Panc1 (cell line): ENCODE data around the gene PTPRO. TPM values are rescaled to one million over a fixed set of nuclear protein-coding genes. Genes with fewer than 3 reads are reported as not detected.

Source experiments
- ATAC-seq: fragments of 200-7000 bp; cut with Tn5 transposase; 2 replicates; pipeline ENCODE4 v1.9.1; 2020; ENCODE audit warnings: mild to moderate bottlenecking, moderate library complexity
- BruUV-seq: library from RNA; stranded (reverse); fragments of 400-500 nt; replicated peaks from 2 replicates; lab custom pipeline; 2021; lab: Mats Ljungman, UMichigan
- CTCF ChIA-PET: fragments of 300-600 bp; sonication (Branson Sonifier 250); formaldehyde crosslinking; loops from one replicate; lab custom pipeline; 2022; ENCODE audit warnings: antibody characterized with exemption; lab: Charles Lee
- POLR2A ChIA-PET: fragments of 300-600 bp; sonication (Branson Sonifier 250); formaldehyde crosslinking; loops from one replicate; lab custom pipeline; 2022; ENCODE audit warnings: antibody characterized with exemption; lab: Charles Lee
- DNase-seq: peaks from one replicate; pipeline ENCODE4 v3.0.0-alpha.2; 2010; ENCODE audit warnings: low read depth, low spot score
- H3K27ac ChIP-seq: 2 replicates; pipeline ENCODE4 v1.5.1; 2011; ENCODE audit warnings: mild to moderate bottlenecking, low read length, inconsistent platforms
- H3K27me3 ChIP-seq: fragments of 200-500 bp; sonication (Bioruptor generic); 2 replicates; pipeline ENCODE4 v1.6.0; 2014; ENCODE audit warnings: low read length, inconsistent platforms; ENCODE audit not compliant: control insufficient read depth, insufficient read depth
- H3K36me3 ChIP-seq: fragments of 200-500 bp; sonication (Bioruptor generic); 2 replicates; pipeline ENCODE4 v1.5.1; 2014; ENCODE audit warnings: inconsistent platforms, mild to moderate bottlenecking, low read length, moderate library complexity; ENCODE audit not compliant: control insufficient read depth, insufficient read depth
- H3K4me1 ChIP-seq: 2 replicates; pipeline ENCODE4 v1.5.1; 2011; ENCODE audit warnings: inconsistent platforms, mild to moderate bottlenecking, low read length, moderate library complexity; ENCODE audit not compliant: control insufficient read depth, insufficient read depth
- H3K4me3 ChIP-seq, 2 experiments: 2 replicates each; pipeline ENCODE4 v1.5.1; 2011 to 2012; ENCODE audit warnings: low read depth in 2 of 2, low read length in 2 of 2, mild to moderate bottlenecking in 2 of 2, inconsistent platforms in 1 of 2, moderate library complexity in 1 of 2
- H3K9me3 ChIP-seq: fragments of 200-500 bp; sonication (Bioruptor generic); 2 replicates; pipeline ENCODE4 v1.5.1; 2014; ENCODE audit warnings: low read depth, mild to moderate bottlenecking, inconsistent platforms, low read length, moderate library complexity; ENCODE audit not compliant: control insufficient read depth, insufficient read depth
- CTCF ChIP-seq: fragments of 450-650 bp; IDR thresholded peaks from 2 replicates; pipeline ENCODE4 v1.5.1; 2017; ENCODE audit warnings: mild to moderate bottlenecking
- POLR2AphosphoS5 ChIP-seq: IDR thresholded peaks from 2 replicates; pipeline ENCODE4 v1.6.1; 2012; ENCODE audit warnings: mild to moderate bottlenecking, low read depth, low read length, moderate library complexity
- REST ChIP-seq, 2 experiments: IDR thresholded peaks; 2 replicates each; pipeline ENCODE4 v1.6.1; 2011 to 2012; ENCODE audit warnings: low read depth in 2 of 2, control low read depth in 1 of 2, low read length in 1 of 2, mild to moderate bottlenecking in 1 of 2, moderate library complexity in 1 of 2; ENCODE audit not compliant: insufficient read depth in 1 of 2
- SIN3A ChIP-seq: IDR thresholded peaks from 2 replicates; pipeline ENCODE4 v1.6.1; 2012; ENCODE audit warnings: low read depth, mild to moderate bottlenecking, low read length, moderate library complexity, borderline replicate concordance; ENCODE audit not compliant: insufficient read depth
- TCF7L2 ChIP-seq: IDR thresholded peaks from 2 replicates; pipeline ENCODE4 v1.6.1; 2011; ENCODE audit warnings: mild to moderate bottlenecking, low read depth, low read length, inconsistent platforms
- in situ Hi-C: cut with HindIII; loops from 2 replicates; pipeline ENCODE4 v1.10.0; 2016; ENCODE audit warnings: low sequenced_read_pairs, low pct_unique_long_range_greater_than_20kb
- intact Hi-C: fragments of 100-400 bp; cut with micrococcal nuclease; formaldehyde crosslinking; loops from one replicate; pipeline ENCODE4 v1.10.0; 2022; ENCODE audit not compliant: unreplicated experiment
- total RNA-seq: library from RNA; stranded (reverse); gene quantifications from one replicate; pipeline ENCODE4 v1.2.1, GENCODE V29; 2021; ENCODE audit not compliant: unreplicated experiment

Gene PTPRO
- total RNA-seq, 1 experiment from 2014 or later = not detected

GRCh38 chr12:15515010-15515409 lies 192.7 kb downstream of the PTPRO start:
- intact Hi-C loops (no loop called here), in situ Hi-C loops (no loop called here)
- Histone ChIP-seq H3K27me3 (no peaks in the 10 kb centered on the region), H3K9me3 (no peaks in the 10 kb centered on the region), H3K4me3 (no peak overlapping the region), H3K27ac (no peak overlapping the region), H3K4me1 (no peaks in the 10 kb centered on the region), H3K36me3 (no peaks in the 10 kb centered on the region)
- BruUV-seq = no TSS peak
- POLR2A ChIA-PET = no interaction called here
- TF ChIP-seq SIN3A = no peak
- TF ChIP-seq CTCF = no peak
- TF ChIP-seq REST (IDR thresholded peaks at IDR 0.05; ENCODE audit: insufficient read depth in 1 of 2, low read depth in 2 of 2, low read length in 1 of 2) = no peak
- TF ChIP-seq POLR2AphosphoS5 = no peak
- TF ChIP-seq TCF7L2 = no peak
- CTCF ChIA-PET = no interaction called here
- ATAC-seq = no peak
- DNase-seq = no peak

- ChIA-PET POLR2A (no interaction called here), CTCF (no interaction called here)
- H3K36me3 ChIP-seq = no peaks in the 10 kb centered on the region
- H3K4me1 ChIP-seq = no peaks in the 10 kb centered on the region
- no peak for ATAC-seq
- H3K27ac ChIP-seq = no peak overlapping the region
- H3K27me3 ChIP-seq = no peaks in the 10 kb centered on the region
- TF ChIP-seq REST (IDR thresholded peaks at IDR 0.05; ENCODE audit: insufficient read depth in 1 of 2, low read depth in 2 of 2, low read length in 1 of 2) (no peak), CTCF (no peak), TCF7L2 (no peak), SIN3A (no peak), POLR2AphosphoS5 (no peak)
- no peak overlapping the region for H3K4me3 ChIP-seq
- intact Hi-C loops = no loop called here
- in situ Hi-C loops = no loop called here
- BruUV-seq = no TSS peak
- DNase-seq = no peak
- H3K9me3 ChIP-seq = no peaks in the 10 kb centered on the region
Measured at GRCh38 chr12:15520083-15520482, 197.8 kb downstream of the PTPRO start.
